Naive thymus-derived CD8-positive, alpha-beta T cell (primary cell): ENCODE data around the gene GPR33. TPM values are rescaled to one million over a fixed set of nuclear protein-coding genes. Genes with fewer than 3 reads are reported as not detected.

ENCODE experiments used
- polyA plus RNA-seq, 3 donors: library from polyadenylated mRNA; unstranded; fragments of 300-500 nt; fragmentation: Illumina TruSeq; gene quantifications; one replicate each; pipeline ENCODE4 v1.2.3, GENCODE V29; 2021
- total RNA-seq, 8 experiments: library from RNA in 2 of 8; stranded (reverse) in 2 of 8; gene quantifications; one replicate each; pipeline ENCODE4 v1.2.3 and lab custom pipeline; 2021 to 2026

The GPR33 gene
- total and polyA plus RNA-seq, 5 experiments from 2014 or later, result not detected

Other genes with a start within 250 kb of the GPR33 start
- 10 to 100 TPM; 11.5 to 13.8 TPM for gene HEATR5A, start 67.5 kb downstream of the GPR33 start, total RNA-seq
- 1 to 10 TPM; 4.0 to 5.9 (median 5.5) TPM for gene HEATR5A, start 67.5 kb downstream of the GPR33 start, polyA plus RNA-seq
- 10 to 100 TPM; 22.4 to 24.5 TPM for gene DTD2, start 30.5 kb downstream of the GPR33 start, total RNA-seq
- gene DTD2, start 30.5 kb downstream of the GPR33 start, polyA plus RNA-seq, result 10 to 100 TPM; 19.6 to 26.9 (median 23.1) TPM
- gene NUBPL, start 73.4 kb upstream of the GPR33 start, total RNA-seq, result 10 to 100 TPM in 1 of 2 experiments, 1 to 10 TPM in 1; 8.0 to 11.3 TPM
- 1 to 10 TPM; 6.7 to 9.1 (median 8.6) TPM for gene NUBPL, start 73.4 kb upstream of the GPR33 start, polyA plus RNA-seq